ENCODE measurements around the gene RABL2B.
"Not testable (repeated sequence)": the region's sequence is repeated elsewhere in the genome, so short reads cannot be mapped to it uniquely, and the experiment has no call there.

The RABL2B gene

GRCh38 chr22:50783033-50783879 lies at the start of gene RABL2B:
Gene RABL2B (minus strand): TSS chr22:50783636. CDS start chr22:50782294, 1,342 bp downstream.
- FAIRE-seq: not testable (repeated sequence)

DNA sequence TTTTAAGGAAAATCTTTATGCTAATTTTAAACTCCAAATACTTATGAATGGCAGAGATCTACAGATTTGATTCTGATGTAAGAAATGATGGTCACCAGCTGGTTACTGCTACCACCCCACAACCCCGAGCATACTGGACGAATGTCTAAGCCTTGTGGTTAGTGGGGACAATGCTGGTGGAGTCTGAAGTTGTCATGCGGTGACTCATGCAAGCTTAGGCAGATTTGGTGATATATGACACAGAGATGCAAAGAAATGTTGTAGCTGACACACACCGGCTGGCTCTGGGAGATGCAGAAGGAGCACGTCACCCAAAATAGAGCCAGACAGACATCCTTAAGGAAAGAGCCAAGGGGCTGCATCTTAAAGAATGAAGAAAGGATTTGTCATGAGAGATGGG lies 3.5 kb upstream of the RABL2B start:
- FAIRE-seq: not testable (repeated sequence)

DNA sequence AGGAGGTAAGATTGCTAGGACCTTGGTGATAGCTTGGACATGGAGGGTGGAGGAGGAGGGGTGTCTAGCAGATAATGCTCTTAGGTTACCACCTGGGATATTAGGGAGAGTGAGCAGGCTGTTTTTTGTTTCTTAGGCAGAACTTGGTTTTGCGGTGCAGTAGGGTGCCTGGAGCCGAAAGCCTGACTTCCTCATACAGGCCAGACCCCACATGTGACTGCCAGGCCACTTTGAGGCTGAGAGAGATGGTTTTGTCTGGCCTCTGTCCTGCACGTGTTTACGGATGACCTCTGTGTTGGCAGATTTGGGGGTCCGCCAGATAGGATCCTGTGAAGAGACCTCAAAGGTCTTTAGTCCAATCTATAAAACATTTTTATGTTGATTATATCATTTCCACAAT lies 1.9 kb upstream of the RABL2B start:
- FAIRE-seq: not testable (repeated sequence)

GRCh38 chr22:50783880-50784276 lies 442 bp upstream of the RABL2B start:
- FAIRE-seq: not testable (repeated sequence)

GRCh38 chr22:50782253-50782652 lies 1.2 kb downstream of the RABL2B start:
- FAIRE-seq: not testable (repeated sequence)

DNA sequence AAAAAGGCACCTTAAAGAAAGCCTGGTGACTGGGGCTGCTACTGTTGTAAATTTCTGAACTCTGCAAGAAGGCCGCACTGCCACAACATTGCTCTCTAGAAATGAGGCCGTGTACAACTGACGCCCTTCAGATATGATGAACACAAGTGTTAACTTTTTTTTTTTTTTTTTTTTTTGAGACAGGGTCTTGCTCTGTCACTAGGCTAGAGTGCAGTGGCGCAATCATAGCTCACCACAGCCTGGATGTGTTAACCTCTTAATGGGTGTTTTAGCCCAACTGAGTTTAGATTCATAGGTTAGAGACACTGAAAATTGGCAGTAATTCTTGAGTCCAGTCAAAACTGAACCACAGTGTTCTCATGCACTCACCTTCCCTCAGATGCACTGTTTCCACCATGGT lies 3.2 kb downstream of the RABL2B start:
- not testable (repeated sequence) for FAIRE-seq

- FAIRE-seq: not testable (repeated sequence)
These were observed 5.8 kb downstream of the RABL2B start for GRCh38 chr22:50777631-50778030.

DNA sequence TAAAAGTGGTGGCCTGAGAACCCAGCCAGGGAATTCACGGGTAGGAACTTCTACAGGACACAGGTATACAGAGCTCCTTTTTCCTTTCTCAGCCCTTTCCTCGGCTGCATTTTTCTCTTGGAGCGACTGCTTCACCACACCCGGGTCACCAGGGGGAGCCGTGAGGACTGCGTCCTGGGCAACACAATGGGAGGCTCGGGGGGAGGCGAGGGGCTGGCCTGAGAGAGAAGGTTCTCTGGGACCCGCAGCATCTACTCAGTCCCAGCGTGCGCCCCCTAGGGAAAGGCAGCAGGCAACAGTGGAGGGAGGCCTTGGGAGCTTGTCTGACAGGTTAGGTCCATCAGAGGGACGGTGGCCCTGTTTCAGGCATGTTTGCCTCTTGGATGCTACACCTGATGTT lies 8.3 kb downstream of the RABL2B start:
- FAIRE-seq: not testable (repeated sequence)

GRCh38 chr22:50764288-50764687 lies 19.1 kb downstream of the RABL2B start:
- not testable (repeated sequence) for FAIRE-seq

DNA sequence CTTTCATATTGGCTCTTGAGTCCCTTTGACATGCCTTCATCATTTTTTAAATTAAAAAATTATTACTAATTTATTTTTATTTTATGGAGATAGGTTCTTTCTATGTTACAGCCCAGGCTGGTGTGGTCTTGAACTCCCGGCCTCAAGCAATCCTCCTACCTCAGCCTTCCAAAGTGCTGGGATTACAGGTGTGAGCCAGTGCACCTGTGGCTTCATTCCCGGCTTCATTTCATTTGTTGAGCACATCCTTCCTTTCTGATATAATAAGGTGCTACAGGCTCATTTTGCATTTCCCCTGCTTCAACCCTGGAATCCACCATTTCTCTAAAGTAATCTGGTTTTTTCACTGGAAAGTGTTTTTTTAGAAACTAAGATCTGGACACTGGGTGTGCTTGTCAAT lies 21.6 kb downstream of the RABL2B start:
- FAIRE-seq: not testable (repeated sequence)

DNA sequence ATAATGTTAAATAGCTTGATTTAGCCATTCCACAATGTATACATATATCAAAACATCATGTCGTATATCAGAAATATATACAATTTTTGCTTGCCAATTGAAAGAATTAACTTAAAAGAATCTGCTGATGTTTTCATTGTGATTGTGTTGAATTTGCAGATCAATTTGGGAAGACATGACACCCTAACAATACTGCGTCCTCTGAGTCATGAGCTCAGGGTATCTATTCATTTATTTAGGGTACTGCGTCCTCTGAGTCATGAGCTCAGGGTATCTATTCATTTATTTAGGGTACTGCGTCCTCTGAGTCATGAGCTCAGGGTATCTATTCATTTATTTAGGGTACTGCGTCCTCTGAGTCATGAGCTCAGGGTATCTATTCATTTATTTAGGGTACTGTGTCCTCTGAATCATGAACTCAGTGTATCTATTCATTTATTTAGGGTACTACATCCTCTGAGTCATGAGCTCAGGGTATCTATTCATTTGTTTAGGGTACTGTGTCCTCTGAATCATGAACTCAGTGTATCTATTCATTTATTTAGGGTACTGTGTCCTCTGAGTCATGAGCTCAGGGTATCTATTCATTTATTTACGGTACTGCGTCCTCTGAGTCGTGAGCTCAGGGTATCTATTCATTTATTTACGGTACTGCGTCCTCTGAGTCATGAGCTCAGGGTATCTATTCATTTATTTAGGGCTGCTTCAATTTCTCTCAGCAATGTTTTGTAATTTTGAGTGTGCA lies 23.7 kb downstream of the RABL2B start:
- FAIRE-seq: not testable (repeated sequence)

GRCh38 chr22:50756949-50757491 lies 26.4 kb downstream of the RABL2B start:
- FAIRE-seq: not testable (repeated sequence)

DNA sequence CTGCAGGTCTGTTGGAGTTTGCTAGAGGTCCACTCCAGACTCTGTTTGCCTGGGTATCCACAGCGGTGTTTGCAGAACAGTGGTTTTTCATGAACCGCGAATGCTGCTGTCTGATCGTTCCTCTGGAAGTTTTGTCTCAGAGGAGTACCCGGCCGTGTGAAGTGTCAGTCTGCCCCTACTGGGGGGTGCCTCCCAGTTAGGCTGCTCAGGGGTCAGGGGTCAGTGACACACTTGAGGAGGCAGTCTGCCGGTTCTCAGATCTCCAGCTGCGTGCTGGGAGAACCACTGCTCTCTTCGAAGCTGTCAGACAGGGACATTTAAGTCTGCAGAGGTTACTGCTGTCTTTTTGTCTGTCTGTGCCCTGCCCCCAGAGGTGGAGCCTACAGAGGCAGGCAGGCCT lies 27.0 kb downstream of the RABL2B start:
- FAIRE-seq: not testable (repeated sequence)

DNA sequence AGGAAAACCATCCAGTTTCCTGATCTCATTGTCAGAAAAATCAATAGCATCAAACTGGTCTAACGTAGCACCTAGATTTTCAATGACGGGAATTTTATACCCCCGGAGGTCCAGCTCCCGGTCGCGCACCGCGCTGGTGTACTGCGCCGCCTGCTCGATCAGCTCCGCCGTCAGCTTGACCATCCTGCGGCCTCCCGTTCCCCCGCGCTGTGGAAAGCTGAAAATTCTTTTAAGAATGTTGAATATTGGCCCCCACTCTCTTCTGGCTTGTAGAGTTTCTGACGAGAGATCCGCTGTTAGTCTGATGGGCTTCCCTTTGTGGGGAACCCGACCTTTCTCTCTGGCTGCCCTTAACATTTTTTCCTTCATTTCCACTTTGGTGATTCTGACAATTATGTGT lies 28.2 kb downstream of the RABL2B start:
- not testable (repeated sequence) for FAIRE-seq

GRCh38 chr22:50749302-50750074 lies 33.9 kb downstream of the RABL2B start:
- not testable (repeated sequence) for FAIRE-seq

DNA sequence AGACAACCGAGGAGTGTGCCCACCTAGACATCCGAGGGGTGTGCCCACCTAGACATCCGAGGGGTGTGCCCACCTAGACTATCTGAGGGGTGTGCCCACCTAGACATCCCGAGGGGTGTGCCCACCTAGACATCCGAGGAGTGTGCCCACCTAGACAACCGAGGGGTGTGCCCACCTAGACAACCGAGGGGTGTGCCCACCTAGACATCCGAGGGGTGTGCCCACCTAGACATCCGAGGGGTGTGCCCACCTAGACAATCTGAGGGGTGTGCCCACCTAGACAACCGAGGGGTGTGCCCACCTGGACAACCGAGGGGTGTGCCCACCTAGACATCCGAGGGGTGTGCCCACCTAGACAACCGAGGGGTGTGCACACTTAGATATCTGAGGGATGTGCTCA lies 34.8 kb downstream of the RABL2B start:
- FAIRE-seq: not testable (repeated sequence)

- FAIRE-seq: not testable (repeated sequence)
These were observed 35.9 kb downstream of the RABL2B start for GRCh38 chr22:50747521-50747920.

GRCh38 chr22:50744424-50744823 lies 39.0 kb downstream of the RABL2B start:
- FAIRE-seq: not testable (repeated sequence)

GRCh38 chr22:50740714-50741113 lies 42.7 kb downstream of the RABL2B start:
- FAIRE-seq: not testable (repeated sequence)

GRCh38 chr22:50739894-50740293 lies 43.5 kb downstream of the RABL2B start:
- no peak for FAIRE-seq

GRCh38 chr22:50739279-50739691 lies 44.2 kb downstream of the RABL2B start:
- FAIRE-seq: no peak

GRCh38 chr22:50738649-50739227 lies 44.7 kb downstream of the RABL2B start:
- no peak for FAIRE-seq
